Loucy (cell line): Measurements from ENCODE around the gene MEIS1.

ENCODE experiments used
- H2AFZ ChIP-seq: fragments of 200-600 bp; sonication (generic); 2 replicates; pipeline ENCODE4 v1.6.0; 2016; ENCODE audit warnings: antibody characterized with exemption, mild to moderate bottlenecking, low read length, moderate library complexity
- H3F3A ChIP-seq: fragments of 200-600 bp; 2 replicates; pipeline ENCODE4 v1.6.0; 2016; ENCODE audit warnings: antibody characterized with exemption, low read depth, mild to moderate bottlenecking
- H3K27me3 ChIP-seq: fragments of 200-600 bp; sonication (generic); 2 replicates; pipeline ENCODE4 v1.6.1; 2014; ENCODE audit warnings: low read length, mild to moderate bottlenecking; ENCODE audit not compliant: insufficient read depth, poor library complexity, severe bottlenecking
- H3K36me3 ChIP-seq: fragments of 200-600 bp; sonication (generic); 2 replicates; pipeline ENCODE4 v1.6.1; 2016; ENCODE audit warnings: low read length; ENCODE audit not compliant: insufficient read depth
- H3K4me1 ChIP-seq: fragments of 200-600 bp; sonication (generic); 2 replicates; pipeline ENCODE4 v1.5.1; 2014; ENCODE audit warnings: low read length, mild to moderate bottlenecking; ENCODE audit not compliant: insufficient read depth, poor library complexity, severe bottlenecking
- H3K4me2 ChIP-seq: fragments of 200-600 bp; sonication (generic); 2 replicates; pipeline ENCODE4 v1.6.0; 2014; ENCODE audit warnings: antibody characterized with exemption, low read length, low read depth, mild to moderate bottlenecking; ENCODE audit not compliant: poor library complexity, severe bottlenecking
- H3K4me3 ChIP-seq: fragments of 200-600 bp; sonication (generic); 2 replicates; pipeline ENCODE4 v1.5.1; 2014; ENCODE audit warnings: low read length, mild to moderate bottlenecking, mixed read lengths; ENCODE audit not compliant: poor library complexity, severe bottlenecking
- H3K79me2 ChIP-seq: fragments of 200-600 bp; sonication (generic); 2 replicates; pipeline ENCODE4 v1.6.1; 2014; ENCODE audit warnings: low read length; ENCODE audit not compliant: insufficient read depth
- H3K9ac ChIP-seq: fragments of 200-600 bp; sonication (generic); 2 replicates; pipeline ENCODE4 v1.6.0; 2014; ENCODE audit warnings: mild to moderate bottlenecking, low read depth, low read length, moderate library complexity; ENCODE audit not compliant: poor library complexity, severe bottlenecking
- H3K9me2 ChIP-seq: fragments of 200-600 bp; sonication (generic); replicated peaks from 2 replicates; pipeline ENCODE4 v1.6.1; 2016; ENCODE audit warnings: low read depth, low read length, mixed read lengths
- H3K9me3 ChIP-seq: fragments of 200-600 bp; sonication (generic); 2 replicates; pipeline ENCODE4 v1.6.1; 2014; ENCODE audit warnings: mild to moderate bottlenecking, antibody characterized with exemption, low read length, low read depth; ENCODE audit not compliant: insufficient read depth
- H4K20me1 ChIP-seq: fragments of 200-600 bp; sonication (generic); 2 replicates; pipeline ENCODE4 v1.6.0; 2014; ENCODE audit warnings: antibody characterized with exemption, low read length, mild to moderate bottlenecking; ENCODE audit not compliant: insufficient read depth, poor library complexity, severe bottlenecking
- EZH2phosphoT487 ChIP-seq: fragments of 200-600 bp; IDR thresholded peaks from 2 replicates; pipeline ENCODE4 v1.6.1; 2018; ENCODE audit warnings: antibody characterized with exemption, mild to moderate bottlenecking, moderate library complexity, borderline replicate concordance
- TF ChIP-seq, protein P1 (sequence below): fragments of 200-600 bp; sonication (generic); conservative IDR thresholded peaks from 2 replicates; pipeline ENCODE4 v1.5.1; 2014; ENCODE audit warnings: mild to moderate bottlenecking, antibody characterized with exemption, low read length

Gene MEIS1

GRCh38 chr2:66573821-66574233 is 138.9 kb downstream of the MEIS1 start:
- Histone ChIP-seq H3K36me3 (no peaks in the 10 kb centered on the region), H3K4me1 (no peaks in the 10 kb centered on the region), H3K4me2 (no peak overlapping the region), H3K4me3 (no peak overlapping the region), H4K20me1 (no peaks in the 10 kb centered on the region), H3K9me3 (no peaks in the 10 kb centered on the region), H3F3A (no peaks in the 10 kb centered on the region), H3K9ac (no peak overlapping the region), H2AFZ (no peak overlapping the region), H3K79me2 (no peaks in the 10 kb centered on the region), H3K9me2 (no peaks in the 10 kb centered on the region), H3K27me3 (no peaks in the 10 kb centered on the region)
- TF ChIP-seq EZH2phosphoT487, result no peak
- TF ChIP-seq, protein P1, sequence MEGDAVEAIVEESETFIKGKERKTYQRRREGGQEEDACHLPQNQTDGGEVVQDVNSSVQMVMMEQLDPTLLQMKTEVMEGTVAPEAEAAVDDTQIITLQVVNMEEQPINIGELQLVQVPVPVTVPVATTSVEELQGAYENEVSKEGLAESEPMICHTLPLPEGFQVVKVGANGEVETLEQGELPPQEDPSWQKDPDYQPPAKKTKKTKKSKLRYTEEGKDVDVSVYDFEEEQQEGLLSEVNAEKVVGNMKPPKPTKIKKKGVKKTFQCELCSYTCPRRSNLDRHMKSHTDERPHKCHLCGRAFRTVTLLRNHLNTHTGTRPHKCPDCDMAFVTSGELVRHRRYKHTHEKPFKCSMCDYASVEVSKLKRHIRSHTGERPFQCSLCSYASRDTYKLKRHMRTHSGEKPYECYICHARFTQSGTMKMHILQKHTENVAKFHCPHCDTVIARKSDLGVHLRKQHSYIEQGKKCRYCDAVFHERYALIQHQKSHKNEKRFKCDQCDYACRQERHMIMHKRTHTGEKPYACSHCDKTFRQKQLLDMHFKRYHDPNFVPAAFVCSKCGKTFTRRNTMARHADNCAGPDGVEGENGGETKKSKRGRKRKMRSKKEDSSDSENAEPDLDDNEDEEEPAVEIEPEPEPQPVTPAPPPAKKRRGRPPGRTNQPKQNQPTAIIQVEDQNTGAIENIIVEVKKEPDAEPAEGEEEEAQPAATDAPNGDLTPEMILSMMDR, result no peak

DNA sequence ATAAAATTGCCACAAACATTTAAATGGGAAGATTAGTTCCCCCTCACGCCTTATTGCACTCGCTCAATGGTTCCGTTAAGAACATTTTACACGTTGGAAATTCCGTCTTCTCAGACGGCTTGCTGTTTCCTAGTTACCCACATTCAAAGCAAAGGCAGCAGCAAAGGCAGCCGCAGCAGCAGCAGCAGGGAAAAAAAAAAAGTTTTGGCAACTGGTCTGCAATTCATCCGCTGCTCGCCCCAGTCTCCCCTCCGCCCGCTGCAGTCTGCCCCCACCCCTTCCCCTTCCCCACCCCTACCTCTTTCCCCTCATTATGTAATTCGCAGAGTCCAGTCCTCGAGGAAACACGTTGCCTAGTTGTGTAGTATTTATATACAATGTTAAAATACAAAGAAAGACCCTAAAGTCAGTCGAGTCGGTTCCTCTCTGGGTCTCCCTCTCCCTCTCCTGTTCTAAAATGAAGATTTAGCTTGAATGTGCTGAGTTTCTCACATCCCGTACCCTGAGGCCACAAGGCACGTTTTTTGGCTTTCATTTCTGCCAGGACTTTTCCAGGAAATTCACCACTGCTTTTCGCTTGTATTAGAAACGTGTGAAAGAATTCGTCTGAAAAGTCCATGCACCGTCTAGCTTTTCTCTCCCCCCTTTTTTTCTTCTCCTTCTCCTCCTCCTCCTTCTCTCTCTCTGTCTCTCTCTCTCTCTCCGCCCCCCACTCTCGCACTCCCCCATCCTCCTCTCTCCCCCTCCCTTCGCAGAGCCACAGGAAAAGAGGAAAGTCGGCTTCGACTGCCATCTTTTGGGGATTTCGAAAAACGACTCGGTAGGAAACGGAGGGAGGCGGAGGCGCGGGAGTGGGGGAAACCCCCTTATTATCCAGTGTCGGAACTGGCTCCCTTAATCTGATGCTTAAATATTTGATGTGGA is 140.0 kb downstream of the MEIS1 start:
- Histone ChIP-seq H4K20me1 (no peaks in the 10 kb centered on the region), H3K27me3 (no peaks in the 10 kb centered on the region), H3K4me2 (no peak overlapping the region), H3K9ac (no peak overlapping the region), H3K4me3 (no peak overlapping the region), H2AFZ (no peak overlapping the region), H3K4me1 (no peaks in the 10 kb centered on the region), H3K79me2 (no peaks in the 10 kb centered on the region), H3K9me3 (no peaks in the 10 kb centered on the region), H3K36me3 (no peaks in the 10 kb centered on the region), H3K9me2 (no peaks in the 10 kb centered on the region), H3F3A (no peaks in the 10 kb centered on the region)
- no peak for TF ChIP-seq EZH2phosphoT487
- TF ChIP-seq, protein P1, result no peak

DNA sequence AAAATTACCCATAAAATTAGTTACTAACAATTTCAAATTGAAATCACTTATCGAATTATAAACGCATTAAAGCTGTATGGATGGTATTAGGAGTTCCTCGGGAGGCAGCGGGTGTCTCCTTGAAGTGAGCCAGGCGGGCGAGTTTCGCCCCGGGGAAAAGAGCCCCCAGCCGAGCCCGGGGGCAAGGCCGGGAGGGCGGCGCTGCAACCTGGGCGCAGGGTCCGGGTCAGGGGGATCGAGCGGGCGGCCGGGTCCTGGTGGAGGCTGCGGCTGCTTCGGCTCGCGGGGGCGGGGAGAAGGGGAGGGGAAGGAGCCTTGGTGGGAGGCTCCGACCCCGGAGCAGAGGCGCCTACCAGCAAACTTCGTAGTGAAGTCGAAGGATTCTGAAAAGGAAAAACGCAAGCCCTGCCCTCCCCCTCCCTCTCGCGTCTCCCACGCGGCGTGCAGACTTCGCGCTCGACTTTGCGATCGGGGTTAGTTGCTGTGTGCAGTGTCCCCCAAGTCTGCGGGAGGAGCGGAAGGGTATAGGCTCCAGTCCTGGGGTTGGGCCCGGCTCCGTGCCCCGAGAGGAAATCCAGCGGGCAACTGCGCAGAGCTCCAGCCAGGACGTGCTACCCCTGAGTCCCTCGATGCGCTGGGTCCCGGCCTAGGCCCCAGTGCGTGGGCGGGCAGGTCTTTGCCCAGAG is 140.8 kb downstream of the MEIS1 start:
- Histone ChIP-seq H3K4me2 (no peak overlapping the region), H2AFZ (no peak overlapping the region), H3F3A (no peaks in the 10 kb centered on the region), H3K27me3 (no peaks in the 10 kb centered on the region), H3K9me2 (no peaks in the 10 kb centered on the region), H3K4me1 (no peaks in the 10 kb centered on the region), H3K79me2 (no peaks in the 10 kb centered on the region), H3K9ac (no peak overlapping the region), H3K9me3 (no peaks in the 10 kb centered on the region), H4K20me1 (no peaks in the 10 kb centered on the region), H3K4me3 (no peak overlapping the region), H3K36me3 (no peaks in the 10 kb centered on the region)
- no peak for TF ChIP-seq EZH2phosphoT487
- TF ChIP-seq, protein P1, result no peak
